HCT116 (cell line): ENCODE data around the gene CLSTN3.

ENCODE experiments used
- EZH2 ChIP-seq: fragments of 200-600 bp; sonication (generic); IDR thresholded peaks from 2 replicates; pipeline ENCODE4 v1.6.1; 2017; ENCODE audit warnings: antibody characterized with exemption, mixed run types
- ZNF274 ChIP-seq: fragments of 200-500 bp; sonication (Bioruptor generic); IDR thresholded peaks from 2 replicates; pipeline ENCODE4 v1.6.1; 2014; ENCODE audit warnings: mild to moderate bottlenecking, low read depth, low read length, inconsistent platforms
- TF ChIP-seq, protein P1 (sequence below), 3 experiments: fragments of 200-600 bp in 1 of 3; sonication (generic) in 1 of 3; IDR thresholded peaks in 2 of 3; conservative IDR thresholded peaks in 1 of 3; 2 replicates each; pipeline ENCODE4 v1.5.1; 2012 to 2017; ENCODE audit warnings: low read depth in 2 of 3, low read length in 2 of 3, antibody characterized with exemption in 1 of 3, borderline replicate concordance in 1 of 3, control low read depth in 1 of 3, mild to moderate bottlenecking in 1 of 3, mixed read lengths in 1 of 3, mixed run types in 1 of 3, moderate library complexity in 1 of 3; ENCODE audit not compliant: insufficient read depth in 1 of 3
- TF ChIP-seq, protein P2 (sequence below): IDR thresholded peaks from 2 replicates; pipeline ENCODE4 v1.6.1; 2012; ENCODE audit warnings: low read depth

DNA sequence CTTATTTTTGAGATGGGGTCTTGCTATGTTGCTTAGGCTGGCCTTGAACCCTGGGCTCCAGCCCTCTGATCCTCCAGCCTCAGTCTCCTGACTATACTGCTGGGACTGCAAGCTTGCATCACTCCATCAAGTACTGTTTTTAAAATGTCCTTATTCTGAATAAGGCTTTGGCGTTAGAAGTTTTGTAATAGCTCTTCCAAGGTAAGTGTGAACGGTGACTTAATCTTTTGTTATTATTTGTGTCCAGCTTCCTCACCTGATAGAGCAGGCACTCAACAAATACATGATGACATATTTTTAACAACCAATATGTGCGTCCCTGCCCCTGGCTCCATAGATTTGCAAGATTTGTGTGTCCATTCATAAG lies 22.6 kb upstream of the CLSTN3 start:
- no peak for TF ChIP-seq ZNF274
- TF ChIP-seq, protein P1, sequence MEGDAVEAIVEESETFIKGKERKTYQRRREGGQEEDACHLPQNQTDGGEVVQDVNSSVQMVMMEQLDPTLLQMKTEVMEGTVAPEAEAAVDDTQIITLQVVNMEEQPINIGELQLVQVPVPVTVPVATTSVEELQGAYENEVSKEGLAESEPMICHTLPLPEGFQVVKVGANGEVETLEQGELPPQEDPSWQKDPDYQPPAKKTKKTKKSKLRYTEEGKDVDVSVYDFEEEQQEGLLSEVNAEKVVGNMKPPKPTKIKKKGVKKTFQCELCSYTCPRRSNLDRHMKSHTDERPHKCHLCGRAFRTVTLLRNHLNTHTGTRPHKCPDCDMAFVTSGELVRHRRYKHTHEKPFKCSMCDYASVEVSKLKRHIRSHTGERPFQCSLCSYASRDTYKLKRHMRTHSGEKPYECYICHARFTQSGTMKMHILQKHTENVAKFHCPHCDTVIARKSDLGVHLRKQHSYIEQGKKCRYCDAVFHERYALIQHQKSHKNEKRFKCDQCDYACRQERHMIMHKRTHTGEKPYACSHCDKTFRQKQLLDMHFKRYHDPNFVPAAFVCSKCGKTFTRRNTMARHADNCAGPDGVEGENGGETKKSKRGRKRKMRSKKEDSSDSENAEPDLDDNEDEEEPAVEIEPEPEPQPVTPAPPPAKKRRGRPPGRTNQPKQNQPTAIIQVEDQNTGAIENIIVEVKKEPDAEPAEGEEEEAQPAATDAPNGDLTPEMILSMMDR (IDR thresholded peaks at IDR 0.05 in 2 of 3, conservative IDR thresholded peaks at IDR 0.05 in 1 of 3; ENCODE audit: borderline replicate concordance in 1 of 3, insufficient read depth in 1 of 3, low read depth in 2 of 3, low read length in 2 of 3): no peak
- TF ChIP-seq EZH2: no peak
- TF ChIP-seq, protein P2, sequence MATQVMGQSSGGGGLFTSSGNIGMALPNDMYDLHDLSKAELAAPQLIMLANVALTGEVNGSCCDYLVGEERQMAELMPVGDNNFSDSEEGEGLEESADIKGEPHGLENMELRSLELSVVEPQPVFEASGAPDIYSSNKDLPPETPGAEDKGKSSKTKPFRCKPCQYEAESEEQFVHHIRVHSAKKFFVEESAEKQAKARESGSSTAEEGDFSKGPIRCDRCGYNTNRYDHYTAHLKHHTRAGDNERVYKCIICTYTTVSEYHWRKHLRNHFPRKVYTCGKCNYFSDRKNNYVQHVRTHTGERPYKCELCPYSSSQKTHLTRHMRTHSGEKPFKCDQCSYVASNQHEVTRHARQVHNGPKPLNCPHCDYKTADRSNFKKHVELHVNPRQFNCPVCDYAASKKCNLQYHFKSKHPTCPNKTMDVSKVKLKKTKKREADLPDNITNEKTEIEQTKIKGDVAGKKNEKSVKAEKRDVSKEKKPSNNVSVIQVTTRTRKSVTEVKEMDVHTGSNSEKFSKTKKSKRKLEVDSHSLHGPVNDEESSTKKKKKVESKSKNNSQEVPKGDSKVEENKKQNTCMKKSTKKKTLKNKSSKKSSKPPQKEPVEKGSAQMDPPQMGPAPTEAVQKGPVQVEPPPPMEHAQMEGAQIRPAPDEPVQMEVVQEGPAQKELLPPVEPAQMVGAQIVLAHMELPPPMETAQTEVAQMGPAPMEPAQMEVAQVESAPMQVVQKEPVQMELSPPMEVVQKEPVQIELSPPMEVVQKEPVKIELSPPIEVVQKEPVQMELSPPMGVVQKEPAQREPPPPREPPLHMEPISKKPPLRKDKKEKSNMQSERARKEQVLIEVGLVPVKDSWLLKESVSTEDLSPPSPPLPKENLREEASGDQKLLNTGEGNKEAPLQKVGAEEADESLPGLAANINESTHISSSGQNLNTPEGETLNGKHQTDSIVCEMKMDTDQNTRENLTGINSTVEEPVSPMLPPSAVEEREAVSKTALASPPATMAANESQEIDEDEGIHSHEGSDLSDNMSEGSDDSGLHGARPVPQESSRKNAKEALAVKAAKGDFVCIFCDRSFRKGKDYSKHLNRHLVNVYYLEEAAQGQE: no peak
